A673 (cell line): Measurements from ENCODE around the gene TBCE. TPM values are rescaled to one million over a fixed set of nuclear protein-coding genes. Genes with fewer than 3 reads are reported as not detected.

Experiments used
- BruUV-seq: library from RNA; stranded (reverse); fragments of 400-500 nt; replicated peaks from 2 replicates; lab custom pipeline; 2021; lab: Mats Ljungman, UMichigan
- CTCF ChIA-PET: fragments of 300-600 bp; sonication (Branson Sonifier 250); formaldehyde crosslinking; loops from one replicate; lab custom pipeline; 2022; ENCODE audit warnings: antibody characterized with exemption; lab: Charles Lee
- POLR2A ChIA-PET: fragments of 300-600 bp; sonication (Branson Sonifier 250); formaldehyde crosslinking; loops from one replicate; lab custom pipeline; 2022; ENCODE audit warnings: antibody characterized with exemption; ENCODE audit not compliant: low non-redundant PET; lab: Charles Lee
- DNase-seq: peaks from one replicate; pipeline ENCODE4 v3.0.0-alpha.2; 2015; ENCODE audit warnings: low spot score
- H3K27ac ChIP-seq: fragments of 200-600 bp; sonication (generic); 2 replicates; pipeline ENCODE4 v1.5.1; 2016; ENCODE audit warnings: mixed run types, low read depth, mild to moderate bottlenecking, mixed read lengths, antibody characterized with exemption, low read length; ENCODE audit not compliant: poor library complexity, severe bottlenecking
- H3K27me3 ChIP-seq: fragments of 200-600 bp; sonication (generic); replicated peaks from 2 replicates; pipeline ENCODE4 v1.6.1; 2017; ENCODE audit warnings: mixed run types, low read depth, mild to moderate bottlenecking, mixed read lengths, antibody characterized with exemption, low read length; ENCODE audit not compliant: insufficient read depth, poor library complexity
- H3K36me3 ChIP-seq: fragments of 200-600 bp; sonication (generic); 2 replicates; pipeline ENCODE4 v1.6.1; 2016; ENCODE audit warnings: mixed run types, mild to moderate bottlenecking, mixed read lengths, antibody characterized with exemption, low read length; ENCODE audit not compliant: insufficient read depth, poor library complexity, severe bottlenecking
- H3K4me1 ChIP-seq: fragments of 200-600 bp; sonication (generic); 2 replicates; pipeline ENCODE4 v1.6.1; 2017; ENCODE audit warnings: mixed run types, mild to moderate bottlenecking, mixed read lengths, antibody characterized with exemption, low read length; ENCODE audit not compliant: insufficient read depth, poor library complexity, severe bottlenecking
- H3K4me3 ChIP-seq: fragments of 200-600 bp; sonication (generic); 2 replicates; pipeline ENCODE4 v1.5.1; 2016; ENCODE audit warnings: low read depth, mixed run types, mild to moderate bottlenecking, mixed read lengths, low read length; ENCODE audit not compliant: poor library complexity, severe bottlenecking
- H3K9me3 ChIP-seq: fragments of 200-600 bp; sonication (generic); 2 replicates; pipeline ENCODE4 v1.6.1; 2016; ENCODE audit warnings: mixed run types, low read depth, mild to moderate bottlenecking, mixed read lengths, antibody characterized with exemption, low read length; ENCODE audit not compliant: poor library complexity, severe bottlenecking
- EZH2 ChIP-seq: fragments of 200-600 bp; sonication (generic); IDR thresholded peaks from 2 replicates; pipeline ENCODE4 v1.6.1; 2017; ENCODE audit warnings: borderline replicate concordance, low read depth, mild to moderate bottlenecking, mixed read lengths, antibody characterized with exemption, low read length; ENCODE audit not compliant: poor library complexity, severe bottlenecking
- intact Hi-C: fragments of 100-400 bp; cut with micrococcal nuclease; formaldehyde crosslinking; loops from one replicate; pipeline ENCODE4 v1.10.0; 2022; ENCODE audit not compliant: unreplicated experiment
- total RNA-seq: library from RNA; stranded (reverse); gene quantifications from 2 replicates; pipeline ENCODE4 v1.2.3, GENCODE V29; 2021
- TF ChIP-seq, protein P1 (sequence below): fragments of 300-800, 200-600 bp; sonication (generic); conservative IDR thresholded peaks from 2 replicates; pipeline ENCODE4 v1.5.1; 2017; ENCODE audit warnings: low read depth, mild to moderate bottlenecking, antibody characterized with exemption, low read length, moderate library complexity, mixed read lengths

TBCE gene
- total RNA-seq, 1 experiment from 2014 or later, result 26.3 TPM

DNA sequence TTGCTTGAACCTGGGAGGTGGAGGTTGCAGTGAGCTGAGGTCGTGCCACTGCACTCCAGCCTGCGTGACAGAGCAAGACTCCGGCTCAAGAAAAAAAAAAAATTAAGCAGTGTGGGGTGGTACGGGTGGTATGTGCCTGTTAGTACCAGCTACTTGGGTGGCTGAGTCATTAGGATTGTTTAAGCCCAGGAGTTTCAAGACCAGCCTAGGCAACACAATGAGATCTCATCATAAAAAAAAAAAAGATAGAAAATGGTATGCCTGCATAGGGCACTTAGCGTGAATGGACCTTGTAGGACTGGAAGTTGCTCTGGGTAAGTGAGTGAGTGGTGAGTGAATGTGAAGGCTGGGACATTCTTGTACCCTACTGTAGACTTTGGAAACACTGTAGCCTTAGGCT, 37.0 kb downstream of the TBCE start:
- no TSS peak for BruUV-seq
- Histone ChIP-seq H3K4me1 (no peaks in the 10 kb centered on the region), H3K27me3 (no peaks in the 10 kb centered on the region), H3K4me3 (no peak overlapping the region), H3K27ac (no peak overlapping the region), H3K9me3 (no peaks in the 10 kb centered on the region), H3K36me3 (no peaks in the 10 kb centered on the region)
- intact Hi-C loops, result no loop called here
- POLR2A ChIA-PET, result no interaction called here
- DNase-seq, result no peak
- CTCF ChIA-PET, result no interaction called here
- no peak for TF ChIP-seq EZH2
- TF ChIP-seq, protein P1, sequence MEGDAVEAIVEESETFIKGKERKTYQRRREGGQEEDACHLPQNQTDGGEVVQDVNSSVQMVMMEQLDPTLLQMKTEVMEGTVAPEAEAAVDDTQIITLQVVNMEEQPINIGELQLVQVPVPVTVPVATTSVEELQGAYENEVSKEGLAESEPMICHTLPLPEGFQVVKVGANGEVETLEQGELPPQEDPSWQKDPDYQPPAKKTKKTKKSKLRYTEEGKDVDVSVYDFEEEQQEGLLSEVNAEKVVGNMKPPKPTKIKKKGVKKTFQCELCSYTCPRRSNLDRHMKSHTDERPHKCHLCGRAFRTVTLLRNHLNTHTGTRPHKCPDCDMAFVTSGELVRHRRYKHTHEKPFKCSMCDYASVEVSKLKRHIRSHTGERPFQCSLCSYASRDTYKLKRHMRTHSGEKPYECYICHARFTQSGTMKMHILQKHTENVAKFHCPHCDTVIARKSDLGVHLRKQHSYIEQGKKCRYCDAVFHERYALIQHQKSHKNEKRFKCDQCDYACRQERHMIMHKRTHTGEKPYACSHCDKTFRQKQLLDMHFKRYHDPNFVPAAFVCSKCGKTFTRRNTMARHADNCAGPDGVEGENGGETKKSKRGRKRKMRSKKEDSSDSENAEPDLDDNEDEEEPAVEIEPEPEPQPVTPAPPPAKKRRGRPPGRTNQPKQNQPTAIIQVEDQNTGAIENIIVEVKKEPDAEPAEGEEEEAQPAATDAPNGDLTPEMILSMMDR, result no peak

DNA sequence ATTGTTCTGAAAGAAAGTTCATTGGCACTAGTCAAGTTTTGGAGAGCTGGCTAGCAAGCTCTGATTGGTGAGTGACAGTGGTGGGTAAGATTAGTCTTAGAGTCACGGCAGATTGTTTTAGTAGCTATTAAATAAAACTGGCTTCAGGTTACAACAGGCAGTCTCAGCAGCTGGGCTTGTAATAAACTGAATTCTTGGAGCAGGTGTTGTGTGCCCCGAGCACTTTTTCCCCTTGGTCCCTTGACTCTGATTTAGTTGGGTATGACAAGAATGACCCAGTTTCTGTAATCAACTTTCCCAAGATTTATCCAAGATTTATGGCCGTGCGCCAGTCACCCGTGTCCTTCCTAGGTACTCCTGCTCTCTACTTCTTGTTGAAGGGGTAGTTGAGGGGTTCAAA, 40.2 kb downstream of the TBCE start:
- no TSS peak for BruUV-seq
- Histone ChIP-seq H3K4me3 (no peak overlapping the region), H3K27ac (no peak overlapping the region), H3K9me3 (no peaks in the 10 kb centered on the region), H3K27me3 (no peaks in the 10 kb centered on the region), H3K4me1 (no peaks in the 10 kb centered on the region), H3K36me3 (no peaks in the 10 kb centered on the region)
- POLR2A ChIA-PET, result no interaction called here
- CTCF ChIA-PET, result no interaction called here
- TF ChIP-seq EZH2, result no peak
- TF ChIP-seq, protein P1, result no peak
- intact Hi-C loops, result no loop called here
- DNase-seq, result no peak

DNA sequence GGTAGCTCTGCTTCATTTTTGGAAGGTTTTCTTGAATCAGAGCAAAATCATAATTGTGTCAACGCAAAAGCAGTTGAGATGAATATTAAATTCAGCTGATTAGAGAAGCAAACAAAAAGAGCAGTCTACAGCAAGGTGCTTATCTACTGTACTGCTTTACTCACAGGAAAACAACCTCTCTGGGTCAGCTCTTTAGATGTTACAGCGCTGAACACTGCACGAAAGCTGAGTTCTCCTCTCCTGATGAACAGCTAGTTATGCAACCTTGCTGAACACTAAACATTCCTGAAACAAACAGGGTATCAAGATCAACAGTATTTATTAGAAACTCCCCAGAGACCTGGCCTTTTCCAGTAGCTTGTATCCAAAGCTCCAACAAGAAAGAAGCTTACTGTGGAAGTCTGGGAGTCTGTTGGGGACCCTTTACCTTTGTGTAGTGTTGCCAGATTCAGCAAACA, 41.3 kb downstream of the TBCE start:
- POLR2A ChIA-PET, result no interaction called here
- DNase-seq, result no peak
- no peaks in the 10 kb centered on the region for H3K9me3 ChIP-seq
- BruUV-seq, result no TSS peak
- CTCF ChIA-PET, result interaction anchor here (0.6 kb wide), 1 partner anchor 96 kb away, joined by 3 read pairs; the partner anchor contains the start of gene B3GALNT2
- no peaks in the 10 kb centered on the region for H3K27me3 ChIP-seq
- H3K27ac ChIP-seq, result no peak overlapping the region
- H3K36me3 ChIP-seq, result no peaks in the 10 kb centered on the region
- H3K4me1 ChIP-seq, result no peaks in the 10 kb centered on the region
- intact Hi-C loops, result no loop called here
- H3K4me3 ChIP-seq, result no peak overlapping the region
- no peak for TF ChIP-seq EZH2
- TF ChIP-seq, protein P1, result no peak
